GM23338 (cell line): ENCODE data around the gene TAAR6. TPM values are rescaled to one million over a fixed set of nuclear protein-coding genes. Genes with fewer than 3 reads are reported as not detected.

Source experiments
- ATAC-seq: fragments of 200-7000 bp; cut with Tn5 transposase; 3 replicates; pipeline ENCODE4 v1.9.1; 2020
- DNase-seq: peaks from one replicate; pipeline ENCODE4 v3.0.0-alpha.2; 2015; ENCODE audit warnings: low spot score
- H2AFZ ChIP-seq: fragments of 200-600 bp; sonication (generic); 2 replicates; pipeline ENCODE4 v1.8.0; 2016; ENCODE audit warnings: antibody characterized with exemption, mild to moderate bottlenecking, moderate library complexity
- H3F3A ChIP-seq: fragments of 200-600 bp; sonication (generic); replicated peaks from 2 replicates; pipeline ENCODE4 v1.8.0; 2017; ENCODE audit warnings: antibody characterized with exemption, mixed run types, low read depth
- H3K27ac ChIP-seq: fragments of 200-600 bp; sonication (generic); 2 replicates; pipeline ENCODE4 v1.6.1; 2016; ENCODE audit warnings: low read depth
- H3K27me3 ChIP-seq: fragments of 200-600 bp; sonication (generic); 2 replicates; pipeline ENCODE4 v1.8.0; 2016; ENCODE audit warnings: mild to moderate bottlenecking, mixed run types, moderate library complexity; ENCODE audit not compliant: insufficient read depth
- H3K36me3 ChIP-seq: fragments of 200-600 bp; sonication (generic); 2 replicates; pipeline ENCODE4 v1.8.0; 2016; ENCODE audit warnings: mild to moderate bottlenecking; ENCODE audit not compliant: insufficient read depth
- H3K4me1 ChIP-seq: fragments of 200-600 bp; sonication (generic); 2 replicates; pipeline ENCODE4 v1.8.0; 2016; ENCODE audit warnings: mild to moderate bottlenecking, moderate library complexity; ENCODE audit not compliant: insufficient read depth
- H3K4me2 ChIP-seq: fragments of 200-600 bp; sonication (generic); 2 replicates; pipeline ENCODE4 v1.7.1; 2017; ENCODE audit warnings: mixed run types
- H3K4me3 ChIP-seq: fragments of 200-600 bp; sonication (generic); 2 replicates; pipeline ENCODE4 v1.6.1; 2016; ENCODE audit warnings: mixed run types
- H3K79me2 ChIP-seq: fragments of 200-600 bp; sonication (generic); replicated peaks from 2 replicates; pipeline ENCODE4 v1.8.0; 2017; ENCODE audit warnings: mild to moderate bottlenecking; ENCODE audit not compliant: insufficient read depth
- H3K9me2 ChIP-seq: fragments of 200-600 bp; sonication (generic); 2 replicates; pipeline ENCODE4 v1.8.0; 2017; ENCODE audit not compliant: insufficient read depth
- H4K20me1 ChIP-seq: fragments of 200-600 bp; sonication (generic); replicated peaks from 2 replicates; pipeline ENCODE4 v1.8.0; 2017; ENCODE audit warnings: mild to moderate bottlenecking; ENCODE audit not compliant: insufficient read depth
- H3K27ac Mint-ChIP-seq: 2 replicates; pipeline ENCODE4 v1.8.0; 2020; ENCODE audit warnings: inconsistent platforms, mild to moderate bottlenecking, moderate library complexity, mixed read lengths
- H3K27me3 Mint-ChIP-seq: 3 replicates; pipeline ENCODE4 v1.8.0; 2022; ENCODE audit warnings: low read depth, mild to moderate bottlenecking, moderate library complexity, mixed read lengths, inconsistent platforms; ENCODE audit not compliant: insufficient read depth, poor library complexity
- H3K36me3 Mint-ChIP-seq: 3 replicates; pipeline ENCODE4 v1.8.0; 2021; ENCODE audit warnings: low read depth, mild to moderate bottlenecking, inconsistent platforms, moderate library complexity, mixed read lengths
- H3K4me1 Mint-ChIP-seq: 3 replicates; pipeline ENCODE4 v1.8.0; 2020; ENCODE audit warnings: mild to moderate bottlenecking, inconsistent platforms, mixed read lengths
- H3K4me3 Mint-ChIP-seq: 3 replicates; pipeline ENCODE4 v1.8.0; 2021; ENCODE audit warnings: moderate library complexity, mild to moderate bottlenecking, inconsistent platforms, mixed read lengths
- H3K9me3 Mint-ChIP-seq: 3 replicates; pipeline ENCODE4 v1.8.0; 2020; ENCODE audit warnings: moderate library complexity, mild to moderate bottlenecking, inconsistent platforms, mixed read lengths
- ETS1 ChIP-seq: IDR thresholded peaks from 2 replicates; pipeline ENCODE4 v1.6.1; 2016; ENCODE audit warnings: antibody characterized with exemption
- EZH2 ChIP-seq: fragments of 200-600 bp; sonication (generic); IDR thresholded peaks from one replicate; pipeline ENCODE4 v1.8.0; 2017; ENCODE audit warnings: antibody characterized with exemption, mild to moderate bottlenecking, low read depth; ENCODE audit not compliant: unreplicated experiment
- EZH2phosphoT487 ChIP-seq: fragments of 200-600 bp; sonication (generic); IDR thresholded peaks from one replicate; pipeline ENCODE4 v1.8.1; 2018; ENCODE audit warnings: antibody characterized with exemption; ENCODE audit not compliant: unreplicated experiment
- JUNB ChIP-seq: IDR thresholded peaks from one replicate; pipeline ENCODE4 v1.6.1; 2016; ENCODE audit warnings: antibody characterized with exemption; ENCODE audit not compliant: unreplicated experiment
- NANOG ChIP-seq: IDR thresholded peaks from 2 replicates; pipeline ENCODE4 v1.6.1; 2016; ENCODE audit warnings: antibody characterized with exemption, borderline replicate concordance
- POLR2AphosphoS5 ChIP-seq: IDR thresholded peaks from 2 replicates; pipeline ENCODE4 v1.6.1; 2016; ENCODE audit warnings: antibody characterized with exemption, low read depth
- REST ChIP-seq: IDR thresholded peaks from one replicate; pipeline ENCODE4 v1.6.1; 2018; ENCODE audit warnings: antibody characterized with exemption; ENCODE audit not compliant: unreplicated experiment
- STAT1 ChIP-seq: IDR thresholded peaks from one replicate; pipeline ENCODE4 v1.6.1; 2016; ENCODE audit warnings: antibody characterized with exemption; ENCODE audit not compliant: unreplicated experiment
- ZNF114 ChIP-seq: fragments of 250-450 bp; sonication (Bioruptor Pico); IDR thresholded peaks from 2 replicates; pipeline ENCODE4 v1.5.0; 2020; ENCODE audit warnings: mild to moderate bottlenecking, moderate library complexity
- ZNF331 ChIP-seq: fragments of 250-450 bp; sonication (Bioruptor Pico); IDR thresholded peaks from 2 replicates; pipeline ENCODE4 v1.5.0; 2020; ENCODE audit warnings: low read depth, mild to moderate bottlenecking, moderate library complexity
- ZNF462 ChIP-seq: fragments of 250-450 bp; sonication (Bioruptor Pico); IDR thresholded peaks from 2 replicates; pipeline ENCODE4 v1.5.0; 2020; ENCODE audit warnings: mild to moderate bottlenecking, moderate library complexity
- polyA plus RNA-seq: library from polyadenylated mRNA; unstranded; fragments of >200 nt; fragmentation: Nextera tagmentation; extraction: Ambion mirVana; gene quantifications from 2 replicates; pipeline ENCODE4 v1.2.1, GENCODE V29; 2016
- total RNA-seq: library from RNA; depleted of rRNA; stranded (reverse); fragments of >200 nt; shearing (Covaris generic); gene quantifications from 2 replicates; pipeline ENCODE4 v1.2.3, GENCODE V29; 2014

Gene TAAR6
- total and polyA plus RNA-seq, 2 experiments from 2014 or later, result not detected

- no peak for TF ChIP-seq ZNF462 (CRISPR knock-in tag)
- no peak for TF ChIP-seq JUNB
- TF ChIP-seq REST, result no peak
These were observed 19.3 kb downstream of the TAAR6 start, which contains the start of gene TAAR5 (continued) for GRCh38 chr6:132589454-132589853.

- H3K9me3 Mint-ChIP-seq, result no peaks in the 10 kb centered on the region
- no peak for DNase-seq
- H3K27ac Mint-ChIP-seq, result no peak overlapping the region
- Histone ChIP-seq H3K27me3 (no peaks in the 10 kb centered on the region), H3K36me3 (no peaks in the 10 kb centered on the region), H3K4me1 (no peaks in the 10 kb centered on the region), H3F3A (no peaks in the 10 kb centered on the region), H3K9me2 (no peaks in the 10 kb centered on the region), H3K79me2 (no peaks in the 10 kb centered on the region), H2AFZ (no peak overlapping the region), H3K27ac (no peak overlapping the region), H4K20me1 (no peaks in the 10 kb centered on the region), H3K4me3 (no peak overlapping the region), H3K4me2 (no peak overlapping the region)
- H3K4me1 Mint-ChIP-seq, result no peaks in the 10 kb centered on the region
- H3K36me3 Mint-ChIP-seq, result no peaks in the 10 kb centered on the region
- ATAC-seq, result no peak
- H3K27me3 Mint-ChIP-seq, result peaks cover 2% of the 10 kb centered on the region
- no peak overlapping the region for H3K4me3 Mint-ChIP-seq
- TF ChIP-seq JUNB, result no peak
- no peak for TF ChIP-seq ZNF114 (CRISPR knock-in tag)
- TF ChIP-seq STAT1, result no peak
- TF ChIP-seq POLR2AphosphoS5, result no peak
- no peak for TF ChIP-seq EZH2phosphoT487
- TF ChIP-seq EZH2, result no peak
- TF ChIP-seq ZNF331 (CRISPR knock-in tag), result no peak
- no peak for TF ChIP-seq REST
- no peak for TF ChIP-seq ETS1
- TF ChIP-seq NANOG, result no peak
These were observed 20.2 kb downstream of the TAAR6 start for GRCh38 chr6:132590362-132590761.
